ENCODE measurements around the gene SPAG7.

- TF ChIP-seq KDM5A (IDR thresholded peaks at IDR 0.05; ENCODE audit: low read length) (no peak), EZH2 (IDR thresholded peaks at IDR 0.05; ENCODE audit: low read depth, low read length, severe bottlenecking) (no peak), SP1 (IDR thresholded peaks at IDR 0.05; ENCODE audit: low read depth, low read length) (no peak), RAD21 (IDR thresholded peaks at IDR 0.05 in 1 of 2, conservative IDR thresholded peaks at IDR 0.05 in 1 of 2; ENCODE audit: low read depth in 2 of 2, low read length in 2 of 2) (no peak), POLR2AphosphoS5 (IDR thresholded peaks at IDR 0.05; ENCODE audit: low read depth, low read length) (no peak), RBBP5 (IDR thresholded peaks at IDR 0.05; ENCODE audit: borderline replicate concordance, low read depth, low read length) (no peak), GABPA (IDR thresholded peaks at IDR 0.05; ENCODE audit: borderline replicate concordance, insufficient read depth, low read length) (no peak), YY1 (IDR thresholded peaks at IDR 0.05; ENCODE audit: low read depth, low read length) (no peak), CTCF (IDR thresholded peaks at IDR 0.05; ENCODE audit: control extremely low read depth in 1 of 3, insufficient read depth in 1 of 3, low read depth in 1 of 3, low read length in 3 of 3) (no peak), POLR2A (IDR thresholded peaks at IDR 0.05; ENCODE audit: control extremely low read depth in 1 of 2, low read depth in 2 of 2, low read length in 2 of 2) (no peak), EGR1 (IDR thresholded peaks at IDR 0.05; ENCODE audit: borderline replicate concordance, low read depth, low read length) (no peak), CHD2 (IDR thresholded peaks at IDR 0.05; ENCODE audit: low read length) (no peak), TCF12 (IDR thresholded peaks at IDR 0.05; ENCODE audit: low read depth, low read length) (no peak), ZNF274 (IDR thresholded peaks at IDR 0.05; ENCODE audit: borderline replicate concordance, extremely low read depth, low read length) (no peak)
Measured at GRCh38 chr17:4960279-4960922, 7.2 kb downstream of the SPAG7 start.
